WI38 (cell line): ENCODE data around the gene GPR176.

Experiments used
- H3K4me3 ChIP-seq: 2 replicates; pipeline ENCODE4 v1.5.1; 2011; ENCODE audit warnings: low read depth, mild to moderate bottlenecking, control low read depth, low read length
- CTCF ChIP-seq: IDR thresholded peaks from 2 replicates; pipeline ENCODE4 v1.5.1; 2012; ENCODE audit warnings: low read depth, mild to moderate bottlenecking, control low read depth, low read length

The GPR176 gene

GRCh38 chr15:39834256-39834655, 85.8 kb downstream of the GPR176 start:
- H3K4me3 ChIP-seq = no peak overlapping the region
- TF ChIP-seq CTCF = no peak

DNA sequence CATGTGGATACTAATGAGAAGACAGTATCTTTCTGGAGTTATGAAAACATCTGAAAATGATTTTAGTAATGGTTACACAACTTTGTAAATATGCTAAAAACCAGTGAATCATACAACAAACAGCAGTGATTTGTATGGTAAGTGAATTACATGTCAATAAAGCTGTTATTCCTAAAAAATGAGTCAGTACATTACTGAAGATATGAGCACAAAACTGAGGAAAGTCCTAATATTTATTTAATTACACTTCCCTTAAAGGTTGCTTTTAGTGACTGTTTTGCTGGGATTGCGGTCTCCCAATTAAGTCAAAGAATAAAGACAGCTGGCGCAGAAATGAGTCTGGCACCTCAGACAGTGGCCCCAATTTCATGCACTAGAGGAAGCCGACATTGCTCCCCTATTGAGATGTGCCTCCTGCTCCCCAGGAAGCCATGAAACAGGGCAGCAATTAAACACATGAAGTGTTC, 86.5 kb downstream of the GPR176 start:
- no peak overlapping the region for H3K4me3 ChIP-seq
- TF ChIP-seq CTCF = no peak

DNA sequence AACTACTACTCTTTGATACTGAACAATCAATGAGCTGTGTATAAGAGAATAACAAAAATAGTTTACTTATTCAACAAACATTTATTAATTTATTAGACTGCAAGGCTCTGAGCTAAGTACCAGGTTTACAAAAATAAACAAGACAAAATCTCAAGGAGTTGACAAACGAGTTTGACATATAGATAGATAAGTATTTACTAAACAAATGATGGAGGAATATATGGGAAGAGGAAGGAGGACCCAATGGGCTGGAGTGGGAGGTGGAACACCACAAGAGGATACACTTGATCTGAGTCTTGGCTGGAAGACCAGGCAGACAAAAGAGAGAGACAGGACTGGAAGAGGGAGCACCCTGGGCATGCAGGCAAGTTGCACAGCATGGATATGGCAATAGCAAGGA, 89.9 kb downstream of the GPR176 start:
- TF ChIP-seq CTCF = no peak

DNA sequence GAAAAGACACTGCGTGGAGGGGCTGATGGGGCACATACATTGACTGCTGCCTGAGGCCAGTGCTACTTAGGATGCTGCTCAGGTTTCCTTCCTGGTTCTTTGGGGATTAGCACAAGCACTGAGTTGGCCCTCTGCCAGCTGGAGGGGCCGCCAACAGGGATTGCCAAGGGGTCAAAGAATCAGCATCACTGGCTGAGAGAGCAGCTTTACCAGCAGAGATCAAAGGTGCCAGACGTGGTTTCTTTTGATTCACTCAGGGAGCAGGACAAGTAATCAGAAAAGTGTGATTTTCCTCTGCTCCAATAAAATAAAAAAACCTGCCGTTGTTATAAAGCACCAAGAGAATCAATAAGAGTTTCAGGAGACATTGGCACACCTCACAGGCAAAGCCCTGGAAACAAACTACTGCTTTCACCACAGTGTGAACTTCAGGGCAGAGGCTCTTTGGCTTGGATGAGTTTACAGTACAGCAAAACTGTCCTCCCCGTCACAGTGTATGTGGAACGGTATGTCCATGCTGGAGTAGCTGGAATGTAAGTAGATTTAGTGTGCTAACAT, 91.6 kb downstream of the GPR176 start:
- H3K4me3 ChIP-seq = no peak overlapping the region
- TF ChIP-seq CTCF = no peak

More for the DNA sequence above, 89.9 kb downstream of the GPR176 start:
- H3K4me3 ChIP-seq = no peak overlapping the region

GRCh38 chr15:39826975-39827374, 93.1 kb downstream of the GPR176 start:
- TF ChIP-seq CTCF = no peak
- no peak overlapping the region for H3K4me3 ChIP-seq

DNA sequence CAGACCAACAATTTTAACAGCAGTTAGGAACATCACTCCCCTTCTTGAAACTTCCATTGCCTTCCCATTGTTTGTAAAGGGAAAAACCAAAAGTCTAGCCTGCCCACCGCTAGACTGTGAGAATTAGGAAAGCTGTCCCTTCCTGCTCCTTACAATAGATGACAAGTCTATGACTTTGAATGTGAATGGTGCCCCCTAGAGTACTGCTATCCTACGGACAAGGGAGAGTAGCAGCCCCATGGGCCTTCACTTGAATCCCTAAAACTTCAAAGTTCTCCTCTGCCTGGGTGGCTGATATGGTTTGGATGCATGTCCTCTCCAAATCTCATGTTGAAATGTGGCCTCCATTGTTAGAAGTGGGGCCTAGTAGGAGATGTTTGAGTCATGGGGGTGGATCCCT, 96.4 kb downstream of the GPR176 start:
- TF ChIP-seq CTCF = no peak
- no peak overlapping the region for H3K4me3 ChIP-seq

DNA sequence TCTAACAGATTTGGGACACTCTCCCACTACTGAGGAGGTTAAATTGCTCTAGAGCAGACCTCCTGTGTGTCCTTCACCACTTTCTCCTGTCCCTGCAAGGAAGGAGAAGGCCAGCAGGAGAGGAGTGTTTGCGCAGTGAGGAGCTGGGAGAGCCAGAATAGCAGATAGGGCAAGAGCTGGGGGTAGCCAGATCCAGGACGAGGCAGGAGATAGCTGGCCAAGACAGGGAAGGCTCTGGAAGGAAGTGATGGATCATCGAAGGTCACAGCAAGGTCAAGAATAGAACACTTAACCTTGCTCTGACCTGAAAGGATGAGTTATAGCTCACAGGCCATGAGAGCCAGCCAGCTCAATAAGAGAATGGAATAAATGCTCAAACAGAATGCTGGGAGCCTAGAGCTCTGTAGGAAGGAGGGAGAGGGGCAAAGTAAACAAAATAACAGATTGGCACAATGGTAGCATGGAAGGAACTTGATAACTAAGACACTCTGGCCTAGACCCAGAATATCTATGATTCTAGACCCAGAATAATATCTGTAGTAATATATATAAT, 99.9 kb downstream of the GPR176 start:
- H3K4me3 ChIP-seq = no peak overlapping the region
- no peak for TF ChIP-seq CTCF
